Activated CD8-positive, alpha-beta memory T cell treated with anti-CD3 and anti-CD28 coated beads, Interleukin-2, amount 10 ng/mL, durations not matched to agents 7 days and 5 days (primary cell): Measurements from ENCODE around the gene RHOJ. TPM values are rescaled to one million over a fixed set of nuclear protein-coding genes. Genes with fewer than 3 reads are reported as not detected.

Experiments used
- ATAC-seq: fragments of 150-1000 bp; cut with Tn5 transposase; one replicate; pipeline ENCODE4 v1.10.0; 2021; ENCODE audit warnings: moderate library complexity
- CTCF ChIA-PET: fragments of 350-600 bp; sonication (Branson Sonifier 250); formaldehyde crosslinking; loops from one replicate; lab custom pipeline; 2021; ENCODE audit warnings: antibody characterized with exemption; lab: Charles Lee
- DNase-seq: peaks from one replicate; pipeline ENCODE4 v3.0.0-alpha.2; 2020
- H3K27ac Mint-ChIP-seq: one replicate; pipeline ENCODE4 v1.8.0; 2021; ENCODE audit warnings: mild to moderate bottlenecking, mixed read lengths
- H3K27me3 Mint-ChIP-seq: one replicate; pipeline ENCODE4 v1.8.0; 2021; ENCODE audit warnings: mixed read lengths
- H3K36me3 Mint-ChIP-seq: one replicate; pipeline ENCODE4 v1.8.0; 2021; ENCODE audit warnings: mild to moderate bottlenecking, mixed read lengths
- H3K4me1 Mint-ChIP-seq: one replicate; pipeline ENCODE4 v1.8.0; 2021; ENCODE audit warnings: mixed read lengths
- H3K4me3 Mint-ChIP-seq: one replicate; pipeline ENCODE4 v1.8.0; 2021; ENCODE audit warnings: mild to moderate bottlenecking, moderate library complexity, mixed read lengths
- H3K9me3 Mint-ChIP-seq: one replicate; pipeline ENCODE4 v1.8.0; 2022; ENCODE audit warnings: low read depth, mixed read lengths
- total RNA-seq, 2 experiments: library from RNA; stranded (reverse); gene quantifications; one replicate each; pipeline ENCODE4 v1.2.3, GENCODE V29; 2021

RHOJ gene
- total RNA-seq, 2 experiments from 2014 or later: not detected

DNA sequence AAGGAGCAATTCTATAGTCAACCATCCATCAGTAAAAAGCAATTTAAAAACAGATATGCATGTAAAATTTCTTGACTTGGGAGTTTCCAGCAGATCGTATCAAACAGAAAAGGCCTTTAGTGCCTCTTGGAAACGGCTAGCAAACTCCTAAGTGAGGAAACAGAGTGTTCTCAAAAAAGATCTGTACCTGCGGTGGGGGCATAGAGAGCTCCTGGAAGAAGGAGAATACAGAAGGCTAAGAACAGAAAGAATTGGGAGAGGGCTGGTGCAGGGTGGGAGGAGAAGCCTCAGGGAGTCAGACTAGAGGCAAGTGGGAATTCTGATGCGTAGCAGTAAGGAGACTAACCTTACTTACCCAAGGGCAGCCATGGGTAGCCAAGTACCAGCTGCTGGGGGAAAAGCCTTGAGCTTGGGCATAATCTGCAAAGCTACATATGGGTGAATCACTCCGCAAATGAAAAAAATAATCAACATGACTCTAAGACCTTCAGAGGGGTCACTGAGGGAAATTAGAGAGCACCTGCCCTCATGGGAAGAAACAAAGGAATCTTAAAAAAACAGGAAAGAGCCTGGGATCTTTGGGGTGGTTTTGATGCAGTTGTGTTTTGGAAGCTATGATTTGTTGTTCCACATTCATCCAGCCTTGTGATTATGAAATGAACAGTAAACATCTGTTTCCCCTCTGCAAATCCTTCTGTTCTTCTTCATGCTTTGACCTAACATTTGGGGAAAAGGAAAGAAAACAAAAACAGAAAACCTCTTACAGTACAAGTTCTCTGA, 10.4 kb downstream of the RHOJ start:
- H3K27ac Mint-ChIP-seq: no peak overlapping the region
- no peak overlapping the region for H3K4me3 Mint-ChIP-seq
- ATAC-seq: no peak
- peaks cover 8% of the 10 kb centered on the region for H3K27me3 Mint-ChIP-seq
- H3K36me3 Mint-ChIP-seq: no peaks in the 10 kb centered on the region
- DNase-seq: no peak
- H3K4me1 Mint-ChIP-seq: no peaks in the 10 kb centered on the region
- CTCF ChIA-PET: no interaction called here
- no peaks in the 10 kb centered on the region for H3K9me3 Mint-ChIP-seq

GRCh38 chr14:63220526-63220925, 16.3 kb downstream of the RHOJ start:
- H3K36me3 Mint-ChIP-seq: no peaks in the 10 kb centered on the region
- no peak for ATAC-seq
- H3K4me1 Mint-ChIP-seq: no peaks in the 10 kb centered on the region
- no peaks in the 10 kb centered on the region for H3K9me3 Mint-ChIP-seq
- CTCF ChIA-PET: no interaction called here
- no peak overlapping the region for H3K4me3 Mint-ChIP-seq
- peaks cover 3% of the 10 kb centered on the region for H3K27me3 Mint-ChIP-seq
- no peak overlapping the region for H3K27ac Mint-ChIP-seq
- no peak for DNase-seq

DNA sequence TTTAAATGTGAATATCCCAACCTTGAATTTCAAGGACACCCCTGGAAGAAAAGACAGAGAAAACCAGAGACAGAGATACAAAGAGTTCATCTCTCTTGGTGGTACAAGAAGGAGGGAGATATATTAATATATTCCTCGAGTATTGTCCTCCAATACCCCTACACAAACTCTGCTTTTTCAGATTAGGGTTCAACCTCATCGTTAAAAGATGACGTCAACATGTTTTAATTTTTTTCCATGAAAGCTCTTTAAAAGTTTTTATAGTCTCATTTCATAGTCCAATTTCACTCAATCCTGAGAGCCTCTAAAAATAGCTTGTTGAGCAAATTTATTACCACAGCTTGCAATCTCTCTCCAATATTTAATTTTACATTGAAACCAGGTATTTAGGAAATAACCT, 19.4 kb downstream of the RHOJ start:
- Mint-ChIP-seq H3K36me3 (no peaks in the 10 kb centered on the region), H3K4me3 (no peak overlapping the region), H3K27ac (no peak overlapping the region), H3K4me1 (no peaks in the 10 kb centered on the region), H3K27me3 (peaks cover 5% of the 10 kb centered on the region), H3K9me3 (no peaks in the 10 kb centered on the region)
- no peak for DNase-seq
- CTCF ChIA-PET: no interaction called here
- no peak for ATAC-seq

- H3K36me3 Mint-ChIP-seq: no peaks in the 10 kb centered on the region
- H3K4me1 Mint-ChIP-seq: no peaks in the 10 kb centered on the region
- H3K9me3 Mint-ChIP-seq: no peaks in the 10 kb centered on the region
- no peak overlapping the region for H3K27ac Mint-ChIP-seq
- ATAC-seq: no peak
- peaks cover 5% of the 10 kb centered on the region for H3K27me3 Mint-ChIP-seq
- CTCF ChIA-PET: no interaction called here
- H3K4me3 Mint-ChIP-seq: no peak overlapping the region
- no peak for DNase-seq
These were observed 20.0 kb downstream of the RHOJ start for GRCh38 chr14:63224196-63224595.

DNA sequence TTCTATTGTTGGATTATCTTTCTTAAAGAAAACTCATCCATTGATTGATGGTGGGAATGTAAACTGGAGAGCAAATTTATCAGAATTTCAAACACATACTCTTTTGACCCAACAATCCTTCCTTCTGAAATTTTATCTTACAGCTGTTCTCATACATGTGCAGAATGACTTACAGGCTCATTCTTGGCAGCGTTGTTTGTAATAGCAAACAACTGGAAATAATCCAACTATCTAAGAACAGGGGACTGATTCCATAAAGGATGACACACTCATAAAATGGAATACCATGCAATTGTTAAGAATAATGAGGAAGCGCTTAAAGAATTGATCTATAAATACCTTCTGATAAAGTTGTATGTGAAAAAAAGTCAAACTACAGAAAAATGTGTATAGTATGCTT, 24.0 kb downstream of the RHOJ start:
- DNase-seq (no peak), ATAC-seq (no peak)
- no peak overlapping the region for H3K27ac Mint-ChIP-seq
- CTCF ChIA-PET: no interaction called here
- no peak overlapping the region for H3K4me3 Mint-ChIP-seq
- no peaks in the 10 kb centered on the region for H3K9me3 Mint-ChIP-seq
- H3K36me3 Mint-ChIP-seq: no peaks in the 10 kb centered on the region
- H3K4me1 Mint-ChIP-seq: no peaks in the 10 kb centered on the region
- peaks cover 5% of the 10 kb centered on the region for H3K27me3 Mint-ChIP-seq

DNA sequence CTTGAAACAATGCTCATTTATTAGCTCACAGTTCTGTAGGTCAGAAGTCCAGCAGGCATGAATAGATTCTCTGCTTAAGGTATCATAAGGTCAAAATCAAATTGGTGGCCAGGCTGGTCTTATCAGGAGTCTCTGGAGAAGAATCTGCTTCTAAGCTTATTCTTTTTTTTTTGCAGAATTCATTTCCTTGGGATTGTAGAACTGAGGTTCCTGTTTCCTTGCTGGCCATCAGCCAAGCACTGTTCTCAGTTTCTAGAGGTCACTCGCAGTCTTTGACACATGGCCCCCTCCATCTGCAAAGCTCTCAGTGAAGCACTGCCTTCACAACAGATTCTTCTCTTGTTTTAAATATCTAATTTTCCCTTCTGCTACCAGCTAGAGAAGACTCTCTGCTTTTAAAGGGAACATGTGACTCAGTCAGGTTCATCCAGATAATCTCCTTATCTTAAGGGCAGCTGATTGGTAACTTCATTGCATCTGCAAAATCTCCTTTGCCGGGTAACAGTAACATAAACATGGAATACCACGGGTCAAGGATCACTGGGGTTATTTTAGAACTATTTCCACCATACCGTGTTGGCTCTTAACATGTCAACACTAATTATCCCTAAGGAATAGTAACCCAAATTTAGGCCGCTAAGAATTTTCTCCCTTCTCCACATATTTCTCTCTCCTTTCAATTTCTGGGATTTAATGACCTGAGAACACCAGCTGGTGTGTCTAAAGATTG, 25.3 kb downstream of the RHOJ start:
- CTCF ChIA-PET: no interaction called here
- H3K36me3 Mint-ChIP-seq: no peaks in the 10 kb centered on the region
- H3K27ac Mint-ChIP-seq: no peak overlapping the region
- no peak for ATAC-seq
- H3K4me1 Mint-ChIP-seq: no peaks in the 10 kb centered on the region
- no peak overlapping the region for H3K4me3 Mint-ChIP-seq
- H3K9me3 Mint-ChIP-seq: no peaks in the 10 kb centered on the region
- H3K27me3 Mint-ChIP-seq: peaks cover 3% of the 10 kb centered on the region
- DNase-seq: no peak

DNA sequence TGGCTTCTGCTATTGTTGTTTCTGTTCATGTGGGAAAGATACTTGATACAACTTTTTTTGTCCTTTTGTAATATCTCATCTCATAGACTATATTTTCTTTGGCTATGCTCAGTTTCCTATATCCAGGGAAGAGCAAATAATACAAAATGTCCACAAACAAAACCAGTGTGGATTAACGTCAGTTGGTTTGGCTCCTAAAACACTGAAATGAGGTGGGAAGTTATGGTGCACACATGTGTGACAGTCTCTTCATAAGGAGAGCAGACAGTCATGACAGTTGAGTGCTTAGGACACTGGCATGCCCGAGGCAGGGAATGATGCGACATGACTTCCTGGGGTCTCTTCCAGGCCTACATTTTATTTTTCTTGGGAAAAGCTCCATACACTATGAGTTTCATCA, 27.5 kb downstream of the RHOJ start:
- Mint-ChIP-seq H3K27me3 (peaks cover 6% of the 10 kb centered on the region), H3K9me3 (no peaks in the 10 kb centered on the region), H3K36me3 (no peaks in the 10 kb centered on the region), H3K4me1 (no peaks in the 10 kb centered on the region), H3K27ac (no peak overlapping the region), H3K4me3 (no peak overlapping the region)
- CTCF ChIA-PET: no interaction called here
- ATAC-seq (no peak), DNase-seq (no peak)

DNA sequence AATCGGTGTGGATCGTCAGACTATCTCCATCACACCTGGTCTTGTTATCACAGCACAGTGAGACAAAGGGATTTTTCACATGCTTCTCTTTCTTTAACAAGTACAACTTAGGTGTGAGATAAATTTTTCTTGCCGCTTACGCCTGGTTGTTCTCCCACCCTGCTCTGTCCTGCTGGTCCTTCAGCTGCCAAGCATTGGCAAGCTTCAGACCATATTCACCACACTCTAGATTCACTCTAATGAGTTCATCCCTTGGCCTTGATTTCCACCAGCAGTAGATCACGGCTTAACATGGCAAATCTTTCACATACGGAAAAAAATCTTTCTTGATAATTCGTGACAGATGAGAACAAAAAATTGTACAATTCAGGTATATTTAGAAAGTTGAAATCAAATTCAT, 33.5 kb downstream of the RHOJ start:
- CTCF ChIA-PET: no interaction called here
- no peaks in the 10 kb centered on the region for H3K4me1 Mint-ChIP-seq
- H3K36me3 Mint-ChIP-seq: no peaks in the 10 kb centered on the region
- no peak for DNase-seq
- ATAC-seq: no peak
- no peak overlapping the region for H3K27ac Mint-ChIP-seq
- peaks cover 11% of the 10 kb centered on the region for H3K27me3 Mint-ChIP-seq
- no peaks in the 10 kb centered on the region for H3K9me3 Mint-ChIP-seq
- H3K4me3 Mint-ChIP-seq: no peak overlapping the region

DNA sequence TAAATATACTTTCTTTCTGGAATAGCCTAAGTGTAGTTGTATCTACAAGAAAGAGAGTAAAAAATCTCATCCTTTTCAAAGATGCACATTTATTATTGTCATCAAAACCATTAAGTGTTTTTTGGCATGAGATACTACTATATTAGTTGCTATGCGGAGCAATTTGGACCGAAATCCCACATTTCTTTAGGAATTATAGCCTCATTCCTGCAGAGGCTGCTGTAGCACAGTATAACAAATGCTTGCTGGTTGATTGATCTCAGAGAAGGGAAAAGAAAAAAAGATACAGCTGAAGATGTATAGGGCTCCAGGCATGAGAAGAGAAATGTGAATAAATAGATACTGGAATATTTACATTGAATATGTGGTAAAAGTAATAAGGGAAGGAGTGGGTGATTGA, 36.0 kb downstream of the RHOJ start:
- Mint-ChIP-seq H3K27me3 (peaks cover 18% of the 10 kb centered on the region), H3K4me3 (no peak overlapping the region), H3K4me1 (no peaks in the 10 kb centered on the region), H3K9me3 (no peaks in the 10 kb centered on the region), H3K27ac (no peak overlapping the region), H3K36me3 (no peaks in the 10 kb centered on the region)
- CTCF ChIA-PET: no interaction called here
- ATAC-seq (no peak), DNase-seq (no peak)

GRCh38 chr14:63241096-63241495, 36.9 kb downstream of the RHOJ start:
- Mint-ChIP-seq H3K27ac (no peak overlapping the region), H3K4me1 (no peaks in the 10 kb centered on the region), H3K9me3 (no peaks in the 10 kb centered on the region), H3K36me3 (no peaks in the 10 kb centered on the region), H3K27me3 (peaks cover 17% of the 10 kb centered on the region), H3K4me3 (no peak overlapping the region)
- ATAC-seq (no peak), DNase-seq (no peak)
- CTCF ChIA-PET: no interaction called here

GRCh38 chr14:63243646-63244045, 39.4 kb downstream of the RHOJ start:
- CTCF ChIA-PET: no interaction called here
- no peak overlapping the region for H3K27ac Mint-ChIP-seq
- no peaks in the 10 kb centered on the region for H3K36me3 Mint-ChIP-seq
- DNase-seq (no peak), ATAC-seq (no peak)
- no peaks in the 10 kb centered on the region for H3K4me1 Mint-ChIP-seq
- H3K9me3 Mint-ChIP-seq: no peaks in the 10 kb centered on the region
- peaks cover 18% of the 10 kb centered on the region for H3K27me3 Mint-ChIP-seq
- H3K4me3 Mint-ChIP-seq: no peak overlapping the region

GRCh38 chr14:63245893-63246292, 41.6 kb downstream of the RHOJ start:
- H3K27ac Mint-ChIP-seq: no peak overlapping the region
- H3K27me3 Mint-ChIP-seq: peaks cover 17% of the 10 kb centered on the region
- no peaks in the 10 kb centered on the region for H3K4me1 Mint-ChIP-seq
- H3K36me3 Mint-ChIP-seq: no peaks in the 10 kb centered on the region
- CTCF ChIA-PET: no interaction called here
- H3K9me3 Mint-ChIP-seq: no peaks in the 10 kb centered on the region
- DNase-seq (no peak), ATAC-seq (no peak)
- no peak overlapping the region for H3K4me3 Mint-ChIP-seq

DNA sequence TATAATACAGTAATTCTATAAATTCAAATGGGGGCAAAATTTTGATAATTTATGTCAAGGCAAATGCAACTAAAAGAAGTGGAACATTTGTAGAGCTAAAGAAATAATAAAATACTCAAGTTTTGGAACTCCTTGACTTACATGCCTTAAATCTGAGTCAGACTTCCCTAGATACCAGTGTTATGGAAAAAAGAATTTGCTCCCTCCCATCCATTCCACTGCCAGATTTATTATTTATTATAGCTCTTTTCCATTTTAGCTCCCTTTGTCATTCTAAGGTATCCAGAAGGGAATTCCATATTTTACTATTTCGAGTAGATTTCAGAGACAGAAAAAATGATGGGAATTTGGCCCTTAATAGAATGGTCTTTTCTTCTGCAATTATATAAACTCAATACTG, 44.0 kb downstream of the RHOJ start:
- no peaks in the 10 kb centered on the region for H3K4me1 Mint-ChIP-seq
- CTCF ChIA-PET: no interaction called here
- H3K36me3 Mint-ChIP-seq: no peaks in the 10 kb centered on the region
- DNase-seq (no peak), ATAC-seq (no peak)
- no peak overlapping the region for H3K4me3 Mint-ChIP-seq
- peaks cover 25% of the 10 kb centered on the region for H3K27me3 Mint-ChIP-seq
- H3K9me3 Mint-ChIP-seq: no peaks in the 10 kb centered on the region
- H3K27ac Mint-ChIP-seq: no peak overlapping the region

DNA sequence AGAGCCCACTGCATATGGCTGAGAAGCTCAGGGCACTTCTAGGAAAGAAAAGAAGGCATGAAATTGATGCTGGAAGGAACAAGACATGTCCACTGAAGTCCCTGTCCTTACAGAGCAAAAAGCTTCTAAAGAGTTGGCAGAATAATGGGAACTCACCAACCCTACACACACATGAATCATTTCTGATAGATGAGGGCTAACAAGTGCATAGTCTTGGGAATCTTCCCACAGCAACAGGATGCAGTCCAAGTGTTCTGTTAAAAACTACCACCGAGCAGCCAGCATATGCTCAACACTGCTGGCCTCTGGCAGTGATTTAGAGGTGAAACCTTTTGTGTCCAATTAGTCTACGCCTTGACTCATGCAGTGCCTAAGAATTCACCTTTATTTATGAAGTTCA, 44.8 kb downstream of the RHOJ start:
- Mint-ChIP-seq H3K27ac (no peak overlapping the region), H3K36me3 (no peaks in the 10 kb centered on the region), H3K27me3 (peaks cover 23% of the 10 kb centered on the region), H3K9me3 (no peaks in the 10 kb centered on the region), H3K4me3 (no peak overlapping the region), H3K4me1 (no peaks in the 10 kb centered on the region)
- no peak for DNase-seq
- CTCF ChIA-PET: no interaction called here
- no peak for ATAC-seq
